ENCODE measurements around the gene RANBP10.

DNA sequence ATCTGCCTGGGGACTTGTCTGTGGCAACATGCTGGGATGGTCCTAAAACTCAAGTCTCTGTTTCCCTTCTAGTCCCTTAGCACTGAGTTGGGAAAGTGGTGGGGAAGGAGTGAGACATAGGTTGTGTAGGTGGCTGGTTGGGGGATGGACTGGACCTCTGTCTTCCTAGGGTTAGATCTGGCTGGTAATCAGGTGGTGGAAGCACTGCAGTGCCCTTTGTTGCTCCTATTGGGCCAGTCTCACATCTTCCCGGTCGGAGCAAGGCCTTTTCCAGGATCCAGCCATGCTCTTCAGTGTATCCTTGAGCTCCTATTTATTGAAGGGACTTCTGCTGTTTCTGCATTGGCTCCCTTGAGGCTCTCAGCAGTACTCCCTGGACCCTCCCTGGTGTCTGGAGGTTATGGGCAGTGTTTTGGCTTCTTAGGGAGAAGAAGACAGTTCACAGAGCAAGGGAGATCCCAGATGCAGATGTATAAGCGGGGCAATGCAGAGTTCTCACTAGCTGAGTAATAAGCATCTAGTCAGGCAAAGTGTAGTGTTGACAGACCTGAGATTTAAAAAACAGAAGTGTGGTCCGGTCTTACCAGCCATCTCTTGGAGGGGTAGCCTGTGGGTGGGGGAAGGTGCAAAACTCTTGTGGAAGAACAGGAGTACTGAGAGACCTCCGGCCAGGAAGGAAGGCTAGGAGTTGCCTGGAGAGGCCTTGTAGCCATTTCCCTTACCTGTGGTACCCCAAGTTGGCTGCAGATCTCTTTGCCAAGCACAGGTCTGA is 39.1 kb upstream of the RANBP10 start:
- TF ChIP-seq, protein P1, sequence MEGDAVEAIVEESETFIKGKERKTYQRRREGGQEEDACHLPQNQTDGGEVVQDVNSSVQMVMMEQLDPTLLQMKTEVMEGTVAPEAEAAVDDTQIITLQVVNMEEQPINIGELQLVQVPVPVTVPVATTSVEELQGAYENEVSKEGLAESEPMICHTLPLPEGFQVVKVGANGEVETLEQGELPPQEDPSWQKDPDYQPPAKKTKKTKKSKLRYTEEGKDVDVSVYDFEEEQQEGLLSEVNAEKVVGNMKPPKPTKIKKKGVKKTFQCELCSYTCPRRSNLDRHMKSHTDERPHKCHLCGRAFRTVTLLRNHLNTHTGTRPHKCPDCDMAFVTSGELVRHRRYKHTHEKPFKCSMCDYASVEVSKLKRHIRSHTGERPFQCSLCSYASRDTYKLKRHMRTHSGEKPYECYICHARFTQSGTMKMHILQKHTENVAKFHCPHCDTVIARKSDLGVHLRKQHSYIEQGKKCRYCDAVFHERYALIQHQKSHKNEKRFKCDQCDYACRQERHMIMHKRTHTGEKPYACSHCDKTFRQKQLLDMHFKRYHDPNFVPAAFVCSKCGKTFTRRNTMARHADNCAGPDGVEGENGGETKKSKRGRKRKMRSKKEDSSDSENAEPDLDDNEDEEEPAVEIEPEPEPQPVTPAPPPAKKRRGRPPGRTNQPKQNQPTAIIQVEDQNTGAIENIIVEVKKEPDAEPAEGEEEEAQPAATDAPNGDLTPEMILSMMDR (conservative IDR thresholded peaks at IDR 0.05; ENCODE audit: low read depth in 2 of 2), result no peak
- TF ChIP-seq REST (IDR thresholded peaks at IDR 0.05; ENCODE audit: unreplicated experiment) (no peak), POLR2AphosphoS5 (IDR thresholded peaks at IDR 0.05; ENCODE audit: low read depth) (no peak), EZH2 (IDR thresholded peaks at IDR 0.05; ENCODE audit: low read depth, unreplicated experiment) (no peak), NANOG (IDR thresholded peaks at IDR 0.05; ENCODE audit: borderline replicate concordance) (no peak), EZH2phosphoT487 (IDR thresholded peaks at IDR 0.05; ENCODE audit: unreplicated experiment) (no peak)
